IMR-90 (cell line): Measurements from ENCODE around the gene SKAP1. TPM values are rescaled to one million over a fixed set of nuclear protein-coding genes. Genes with fewer than 3 reads are reported as not detected.

Experiments
- ATAC-seq: fragments of 200-7000 bp; cut with Tn5 transposase; 2 replicates; pipeline ENCODE4 v1.9.1; 2020; ENCODE audit warnings: low read depth, mild to moderate bottlenecking, moderate library complexity
- BruUV-seq: library from RNA; stranded (reverse); fragments of 400-500 nt; replicated peaks from 2 replicates; lab custom pipeline; 2021; lab: Mats Ljungman, UMichigan
- CTCF ChIA-PET: fragments of 300-600 bp; formaldehyde crosslinking; extraction: SDS; loops from one replicate; lab custom pipeline; 2021; ENCODE audit warnings: antibody characterized with exemption; lab: Yijun Ruan, JAX
- POLR2A ChIA-PET: fragments of 300-600 bp; sonication (Branson Sonifier 250); formaldehyde crosslinking; loops from one replicate; lab custom pipeline; 2022; ENCODE audit warnings: antibody characterized with exemption; ENCODE audit not compliant: unreplicated experiment; lab: Charles Lee
- DNase-seq: peaks from one replicate; pipeline ENCODE4 v3.0.0; 2013
- H2AFZ ChIP-seq: replicated peaks from 2 replicates; pipeline ENCODE3; 2013; ENCODE audit warnings: low read length, mild to moderate bottlenecking; ENCODE audit not compliant: poor library complexity
- H2AK5ac ChIP-seq: 2 replicates; pipeline ENCODE4 v1.6.1; 2013; ENCODE audit warnings: low read depth, low read length, inconsistent platforms
- H2AK9ac ChIP-seq: replicated peaks from 2 replicates; pipeline ENCODE3; 2013; ENCODE audit warnings: mild to moderate bottlenecking, low read depth, low read length, moderate library complexity; ENCODE audit not compliant: poor library complexity
- H2BK120ac ChIP-seq: 2 replicates; pipeline ENCODE4 v1.6.1; 2013; ENCODE audit warnings: low read depth, low read length, inconsistent platforms
- H2BK15ac ChIP-seq: 3 replicates; pipeline ENCODE4 v1.6.1; 2013; ENCODE audit warnings: low read depth, low read length, inconsistent platforms
- H2BK20ac ChIP-seq: 2 replicates; pipeline ENCODE4 v1.6.1; 2013; ENCODE audit warnings: low read depth, mild to moderate bottlenecking, inconsistent platforms, low read length, moderate library complexity
- H2BK5ac ChIP-seq: 2 replicates; pipeline ENCODE4 v1.6.1; 2013; ENCODE audit warnings: mild to moderate bottlenecking, low read depth, low read length, inconsistent platforms; ENCODE audit not compliant: poor library complexity, severe bottlenecking
- H3K14ac ChIP-seq: replicated peaks from 2 replicates; pipeline ENCODE4 v1.6.1; 2013; ENCODE audit warnings: low read depth, low read length, inconsistent platforms
- H3K18ac ChIP-seq: 2 replicates; pipeline ENCODE4 v1.6.1; 2013; ENCODE audit warnings: low read depth, low read length, control low read depth
- H3K23ac ChIP-seq: 2 replicates; pipeline ENCODE4 v1.6.1; 2013; ENCODE audit warnings: low read depth, low read length, inconsistent platforms
- H3K27ac ChIP-seq: 2 replicates; pipeline ENCODE4 v1.5.1; 2013; ENCODE audit warnings: mild to moderate bottlenecking, control low read depth, low read length; ENCODE audit not compliant: insufficient read depth
- H3K27me3 ChIP-seq: 2 replicates; pipeline ENCODE4 v1.6.1; 2013; ENCODE audit warnings: low read length; ENCODE audit not compliant: control insufficient read depth, insufficient read depth
- H3K36me3 ChIP-seq: 2 replicates; pipeline ENCODE4 v1.6.1; 2013; ENCODE audit warnings: low read length, mixed read lengths; ENCODE audit not compliant: control insufficient read depth, insufficient read depth
- H3K4ac ChIP-seq: 2 replicates; pipeline ENCODE4 v1.6.1; 2013; ENCODE audit warnings: low read depth, low read length, inconsistent platforms
- H3K4me1 ChIP-seq: 2 replicates; pipeline ENCODE4 v1.6.1; 2013; ENCODE audit warnings: low read length, mixed read lengths; ENCODE audit not compliant: control insufficient read depth, insufficient read depth
- H3K4me2 ChIP-seq: 2 replicates; pipeline ENCODE4 v1.6.1; 2013; ENCODE audit warnings: low read depth, mild to moderate bottlenecking, control low read depth, low read length, moderate library complexity
- H3K4me3 ChIP-seq: 2 replicates; pipeline ENCODE4 v1.5.1; 2013; ENCODE audit warnings: low read depth, mild to moderate bottlenecking, control low read depth, low read length, moderate library complexity; ENCODE audit not compliant: insufficient read depth
- H3K56ac ChIP-seq: 2 replicates; pipeline ENCODE4 v1.6.1; 2013; ENCODE audit warnings: low read length, inconsistent platforms; ENCODE audit not compliant: insufficient read depth; ENCODE audit errors: extremely low read depth
- H3K79me1 ChIP-seq, 2 experiments: 2 replicates each; pipeline ENCODE4 v1.6.1; 2013; ENCODE audit warnings: low read length in 2 of 2, inconsistent platforms in 1 of 2, low read depth in 1 of 2
- H3K9ac ChIP-seq: 2 replicates; pipeline ENCODE4 v1.6.1; 2013; ENCODE audit warnings: low read depth, low read length, control low read depth
- H3K9me1 ChIP-seq: 2 replicates; pipeline ENCODE4 v1.6.1; 2013; ENCODE audit warnings: low read length, inconsistent platforms; ENCODE audit not compliant: insufficient read depth
- H3K9me3 ChIP-seq: 2 replicates; pipeline ENCODE4 v1.6.1; 2013; ENCODE audit warnings: low read length; ENCODE audit not compliant: control insufficient read depth, insufficient read depth
- H4K20me1 ChIP-seq: 2 replicates; pipeline ENCODE4 v1.6.1; 2013; ENCODE audit warnings: low read length, inconsistent platforms; ENCODE audit not compliant: insufficient read depth
- H4K5ac ChIP-seq: 2 replicates; pipeline ENCODE4 v1.6.1; 2013; ENCODE audit warnings: mild to moderate bottlenecking, low read depth, low read length, control low read depth
- H4K8ac ChIP-seq, 2 experiments: 2 replicates each; pipeline ENCODE4 v1.6.1; 2013; ENCODE audit warnings: low read depth in 2 of 2, low read length in 2 of 2, control low read depth in 1 of 2, inconsistent platforms in 1 of 2
- H4K91ac ChIP-seq: 2 replicates; pipeline ENCODE4 v1.6.1; 2013; ENCODE audit warnings: low read depth, low read length, inconsistent platforms; ENCODE audit not compliant: insufficient read depth
- dilution Hi-C: fragments of 300-500 bp; cut with HindIII; formaldehyde crosslinking; loops from one replicate; pipeline ENCODE4 v1.14.3; 2018; ENCODE audit warnings: low sequenced_read_pairs; ENCODE audit not compliant: unreplicated experiment
- in situ Hi-C: fragments of 300-500 bp; cut with MboI; formaldehyde crosslinking; loops from 3 replicates; pipeline ENCODE4 v1.14.3; 2019; ENCODE audit warnings: low sequenced_read_pairs, inconsistent platforms, mixed read lengths
- intact Hi-C: fragments of 100-400 bp; cut with micrococcal nuclease; formaldehyde crosslinking; loops from 2 replicates; pipeline ENCODE4 v1.10.0; 2022
- polyA plus RNA-seq, 3 experiments: library from polyadenylated mRNA; depleted of rRNA; stranded (reverse); fragments of >200 nt; gene quantifications; 2 replicates each; pipeline ENCODE4 v1.2.3, GENCODE V29; 2012; ENCODE audit warnings: low replicate concordance in 1 of 3
- total RNA-seq: library from RNA; depleted of rRNA; stranded (reverse); fragments of >200 nt; gene quantifications from 2 replicates; pipeline ENCODE4 v1.2.3, GENCODE V29; 2012
- TF ChIP-seq, protein P1 (sequence below): fragments of 150-350 bp; IDR thresholded peaks from 2 replicates; pipeline ENCODE4 v1.6.1; 2017; ENCODE audit warnings: mild to moderate bottlenecking, antibody characterized with exemption, low read length, low read depth

Gene SKAP1
- total and polyA plus RNA-seq, 2 of the 4 experiments (the other 2 are of a cell fraction): not detected

DNA sequence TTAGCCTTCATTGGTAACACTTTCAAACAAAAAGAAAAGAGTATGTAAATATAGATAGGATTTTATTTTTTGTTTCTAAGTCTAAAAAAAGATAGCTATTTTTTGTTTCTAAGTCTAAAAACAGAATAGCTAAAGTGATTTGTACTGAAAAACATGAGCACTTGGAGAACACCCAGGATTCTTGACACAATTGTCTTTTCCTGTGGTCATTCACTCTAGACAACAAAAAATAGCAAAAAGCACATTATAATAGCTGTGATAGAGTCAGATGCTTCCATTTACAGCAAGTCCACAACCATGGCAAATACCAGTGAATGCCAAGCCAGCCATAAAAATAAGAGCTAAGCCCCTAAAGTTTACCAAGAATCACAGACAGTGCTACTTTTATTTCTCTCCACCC is 36.7 kb downstream of the SKAP1 start:
- ChIA-PET POLR2A (no interaction called here), CTCF (no interaction called here)
- dilution Hi-C loops (no loop called here), in situ Hi-C loops (loop anchor here (25.0 kb wide), 1 partner anchor 369 kb away; no protein-coding TSS in a partner anchor), intact Hi-C loops (no loop called here)
- Histone ChIP-seq H3K9me3 (no peaks in the 10 kb centered on the region), H2BK120ac (no peak overlapping the region), H2AFZ (no peak overlapping the region), H4K20me1 (no peaks in the 10 kb centered on the region), H3K27me3 (peaks cover 43% of the 10 kb centered on the region), H2BK15ac (no peak overlapping the region), H4K91ac (no peak overlapping the region), H3K4me2 (no peak overlapping the region), H2AK5ac (no peak overlapping the region), H4K8ac (no peak overlapping the region), H3K4ac (no peak overlapping the region), H3K4me3 (no peak overlapping the region), H3K9ac (no peak overlapping the region), H3K18ac (no peak overlapping the region), H4K5ac (no peak overlapping the region), H3K4me1 (no peaks in the 10 kb centered on the region), H2AK9ac (no peak overlapping the region), H3K14ac (no peak overlapping the region), H2BK20ac (no peak overlapping the region), H3K9me1 (no peaks in the 10 kb centered on the region), H3K79me1 (no peaks in the 10 kb centered on the region), H2BK5ac (no peak overlapping the region), H3K56ac (no peak overlapping the region), H3K23ac (no peak overlapping the region), H3K36me3 (no peaks in the 10 kb centered on the region), H3K27ac (no peak overlapping the region)
- no peak for ATAC-seq
- TF ChIP-seq, protein P1, sequence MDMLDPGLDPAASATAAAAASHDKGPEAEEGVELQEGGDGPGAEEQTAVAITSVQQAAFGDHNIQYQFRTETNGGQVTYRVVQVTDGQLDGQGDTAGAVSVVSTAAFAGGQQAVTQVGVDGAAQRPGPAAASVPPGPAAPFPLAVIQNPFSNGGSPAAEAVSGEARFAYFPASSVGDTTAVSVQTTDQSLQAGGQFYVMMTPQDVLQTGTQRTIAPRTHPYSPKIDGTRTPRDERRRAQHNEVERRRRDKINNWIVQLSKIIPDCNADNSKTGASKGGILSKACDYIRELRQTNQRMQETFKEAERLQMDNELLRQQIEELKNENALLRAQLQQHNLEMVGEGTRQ: no peak
- BruUV-seq: no TSS peak
- no peak for DNase-seq
